Measurements from ENCODE around the gene SUSD1.

DNA sequence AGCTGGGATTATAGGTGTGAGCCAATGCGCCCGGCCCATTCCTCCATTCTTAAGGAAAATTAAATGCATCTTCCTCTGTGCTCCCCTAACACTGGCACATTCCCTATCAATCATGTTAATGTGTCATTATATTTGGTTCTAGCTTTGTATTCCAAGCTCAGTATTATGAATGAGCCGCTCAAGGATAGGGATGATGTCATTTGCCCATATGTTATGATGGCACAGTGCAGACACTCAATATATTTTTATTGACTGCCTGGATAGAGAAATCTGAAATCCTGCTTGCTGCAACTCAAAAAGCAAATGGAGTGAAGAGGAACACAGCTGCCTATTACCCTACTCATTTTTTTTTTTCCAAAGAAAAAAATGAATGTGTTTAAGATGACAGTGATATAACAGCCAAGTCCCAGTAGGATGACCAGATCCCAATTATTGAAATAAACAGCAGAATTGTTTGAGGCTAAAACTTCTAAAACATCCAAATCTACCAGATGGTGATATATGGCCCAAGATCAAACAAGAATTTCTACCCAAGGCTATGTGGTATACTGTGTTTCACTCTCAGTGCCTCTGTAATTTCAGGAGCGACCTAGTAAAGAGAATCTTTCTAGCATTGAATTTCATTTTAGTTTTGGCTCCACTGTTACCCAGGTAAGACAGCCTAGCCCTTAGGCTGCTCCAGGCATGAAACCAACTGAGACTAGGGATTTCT, 16.3 kb downstream of the SUSD1 start:
- TF ChIP-seq, protein P1, sequence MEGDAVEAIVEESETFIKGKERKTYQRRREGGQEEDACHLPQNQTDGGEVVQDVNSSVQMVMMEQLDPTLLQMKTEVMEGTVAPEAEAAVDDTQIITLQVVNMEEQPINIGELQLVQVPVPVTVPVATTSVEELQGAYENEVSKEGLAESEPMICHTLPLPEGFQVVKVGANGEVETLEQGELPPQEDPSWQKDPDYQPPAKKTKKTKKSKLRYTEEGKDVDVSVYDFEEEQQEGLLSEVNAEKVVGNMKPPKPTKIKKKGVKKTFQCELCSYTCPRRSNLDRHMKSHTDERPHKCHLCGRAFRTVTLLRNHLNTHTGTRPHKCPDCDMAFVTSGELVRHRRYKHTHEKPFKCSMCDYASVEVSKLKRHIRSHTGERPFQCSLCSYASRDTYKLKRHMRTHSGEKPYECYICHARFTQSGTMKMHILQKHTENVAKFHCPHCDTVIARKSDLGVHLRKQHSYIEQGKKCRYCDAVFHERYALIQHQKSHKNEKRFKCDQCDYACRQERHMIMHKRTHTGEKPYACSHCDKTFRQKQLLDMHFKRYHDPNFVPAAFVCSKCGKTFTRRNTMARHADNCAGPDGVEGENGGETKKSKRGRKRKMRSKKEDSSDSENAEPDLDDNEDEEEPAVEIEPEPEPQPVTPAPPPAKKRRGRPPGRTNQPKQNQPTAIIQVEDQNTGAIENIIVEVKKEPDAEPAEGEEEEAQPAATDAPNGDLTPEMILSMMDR (IDR thresholded peaks at IDR 0.05): no peak
- TF ChIP-seq POLR2AphosphoS5 (IDR thresholded peaks at IDR 0.05) (no peak), POLR2A (IDR thresholded peaks at IDR 0.05) (no peak), EP300 (IDR thresholded peaks at IDR 0.05; ENCODE audit: low read depth) (no peak)

All from transverse colon (tissue), 4 donors.